Panc1 (cell line): Measurements from ENCODE around the gene SLC44A4.

Experiments
- POLR2AphosphoS5 ChIP-seq: IDR thresholded peaks from 2 replicates; pipeline ENCODE4 v1.6.1; 2012; ENCODE audit warnings: mild to moderate bottlenecking, low read depth, low read length, moderate library complexity
- SIN3A ChIP-seq: IDR thresholded peaks from 2 replicates; pipeline ENCODE4 v1.6.1; 2012; ENCODE audit warnings: low read depth, mild to moderate bottlenecking, low read length, moderate library complexity, borderline replicate concordance; ENCODE audit not compliant: insufficient read depth
- TF ChIP-seq, protein P1 (sequence below): fragments of 450-650 bp; IDR thresholded peaks from 2 replicates; pipeline ENCODE4 v1.5.1; 2017; ENCODE audit warnings: mild to moderate bottlenecking

DNA sequence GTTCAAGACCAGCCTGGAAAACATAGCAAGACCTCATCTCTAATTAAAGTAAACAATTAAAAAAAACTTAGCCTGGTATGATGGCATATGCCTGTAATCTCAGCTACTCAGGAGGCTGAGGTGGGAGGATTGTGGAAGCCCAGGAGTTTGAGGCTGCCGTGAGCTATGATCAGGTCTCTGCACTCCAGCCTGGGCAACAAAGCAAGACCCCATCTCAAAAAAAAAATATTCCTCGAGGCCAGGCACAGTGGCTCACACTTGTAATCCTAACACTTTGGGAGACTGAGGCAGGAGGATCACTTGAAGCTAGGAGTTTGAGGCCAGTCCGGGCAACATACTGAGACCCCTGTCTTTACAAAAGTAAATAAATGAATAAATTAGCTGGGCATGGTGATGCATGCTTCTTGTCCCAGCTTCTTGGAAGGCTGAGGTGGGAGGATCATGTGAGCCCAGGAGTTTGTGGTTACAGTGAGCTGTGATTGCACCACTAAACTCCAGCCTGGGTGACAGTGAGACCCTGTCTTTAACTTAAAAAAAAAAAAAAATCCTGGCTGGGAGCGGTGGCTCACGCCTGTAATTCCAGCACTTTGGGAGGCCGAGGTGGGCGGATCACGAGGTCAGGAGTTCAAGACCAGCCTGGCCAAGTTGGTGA is 39.4 kb upstream of the SLC44A4 start:
- TF ChIP-seq SIN3A (no peak), POLR2AphosphoS5 (no peak)
- TF ChIP-seq, protein P1, sequence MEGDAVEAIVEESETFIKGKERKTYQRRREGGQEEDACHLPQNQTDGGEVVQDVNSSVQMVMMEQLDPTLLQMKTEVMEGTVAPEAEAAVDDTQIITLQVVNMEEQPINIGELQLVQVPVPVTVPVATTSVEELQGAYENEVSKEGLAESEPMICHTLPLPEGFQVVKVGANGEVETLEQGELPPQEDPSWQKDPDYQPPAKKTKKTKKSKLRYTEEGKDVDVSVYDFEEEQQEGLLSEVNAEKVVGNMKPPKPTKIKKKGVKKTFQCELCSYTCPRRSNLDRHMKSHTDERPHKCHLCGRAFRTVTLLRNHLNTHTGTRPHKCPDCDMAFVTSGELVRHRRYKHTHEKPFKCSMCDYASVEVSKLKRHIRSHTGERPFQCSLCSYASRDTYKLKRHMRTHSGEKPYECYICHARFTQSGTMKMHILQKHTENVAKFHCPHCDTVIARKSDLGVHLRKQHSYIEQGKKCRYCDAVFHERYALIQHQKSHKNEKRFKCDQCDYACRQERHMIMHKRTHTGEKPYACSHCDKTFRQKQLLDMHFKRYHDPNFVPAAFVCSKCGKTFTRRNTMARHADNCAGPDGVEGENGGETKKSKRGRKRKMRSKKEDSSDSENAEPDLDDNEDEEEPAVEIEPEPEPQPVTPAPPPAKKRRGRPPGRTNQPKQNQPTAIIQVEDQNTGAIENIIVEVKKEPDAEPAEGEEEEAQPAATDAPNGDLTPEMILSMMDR: no peak
